DMS53 treated with DMSO at 0.1 percent for 48 hours (cell line): ENCODE results near the gene FILIP1.

Source experiments
- DNase-seq: peaks from one replicate; lab custom pipeline; 2025; ENCODE audit not compliant: unreplicated experiment; lab: John Stamatoyannopoulos, UW

Gene FILIP1

DNA sequence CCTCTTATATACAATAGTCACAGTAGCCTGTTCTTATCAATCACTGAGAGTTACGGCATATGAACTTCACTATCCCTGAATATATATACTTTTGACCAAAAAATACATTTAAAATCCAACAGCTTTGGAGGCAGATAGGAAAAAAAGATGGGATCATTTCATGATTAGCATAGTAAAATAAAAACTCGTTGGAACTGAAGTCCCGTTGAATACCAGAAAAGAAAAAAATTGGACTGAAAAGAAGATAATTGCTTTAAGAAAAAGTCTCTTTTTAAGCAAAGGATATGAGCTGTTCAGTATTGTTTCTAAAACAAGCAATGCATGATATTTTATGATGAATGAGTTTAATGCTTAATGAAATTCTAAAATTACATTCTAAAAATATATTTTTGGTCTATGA is 4.4 kb upstream of the FILIP1 start:
- DNase-seq: no peak

DNA sequence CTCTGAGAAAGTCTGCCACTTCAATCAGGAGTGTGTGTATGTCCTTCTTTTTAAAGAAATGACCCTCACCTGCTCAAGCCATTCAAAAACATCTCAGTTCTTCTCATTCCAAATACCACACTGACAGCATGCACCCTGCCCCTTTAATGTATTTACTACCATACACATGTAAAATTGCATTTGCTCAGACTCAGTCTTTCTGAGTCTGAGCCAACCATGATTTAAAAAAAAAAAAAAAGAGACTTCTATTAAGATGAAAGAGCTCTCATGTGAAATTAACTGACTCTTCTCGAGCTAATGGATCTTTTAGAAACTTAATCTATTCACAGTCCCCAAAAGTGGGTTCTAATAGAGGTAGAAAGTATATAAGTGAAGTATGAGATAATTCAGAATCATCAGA is 1.4 kb upstream of the FILIP1 start:
- no peak for DNase-seq

DNA sequence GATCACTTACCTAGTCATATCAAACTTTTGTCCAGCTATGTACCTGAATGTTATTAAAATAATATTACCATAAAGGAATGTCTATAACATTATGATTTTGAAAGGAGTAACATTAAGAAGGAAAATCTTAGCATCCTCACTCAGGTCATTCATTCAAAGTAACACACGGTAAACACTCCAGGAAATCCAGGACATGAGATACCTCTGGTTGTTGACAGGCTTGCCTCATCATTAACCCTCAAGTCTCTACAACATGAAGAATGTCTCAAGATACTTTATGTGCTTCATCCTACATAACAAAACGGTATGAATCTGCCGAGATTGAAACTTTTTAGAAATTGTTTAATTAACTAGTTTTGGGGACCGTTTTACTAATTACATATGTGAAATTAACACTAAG is 690 bp upstream of the FILIP1 start:
- no peak for DNase-seq

DNA sequence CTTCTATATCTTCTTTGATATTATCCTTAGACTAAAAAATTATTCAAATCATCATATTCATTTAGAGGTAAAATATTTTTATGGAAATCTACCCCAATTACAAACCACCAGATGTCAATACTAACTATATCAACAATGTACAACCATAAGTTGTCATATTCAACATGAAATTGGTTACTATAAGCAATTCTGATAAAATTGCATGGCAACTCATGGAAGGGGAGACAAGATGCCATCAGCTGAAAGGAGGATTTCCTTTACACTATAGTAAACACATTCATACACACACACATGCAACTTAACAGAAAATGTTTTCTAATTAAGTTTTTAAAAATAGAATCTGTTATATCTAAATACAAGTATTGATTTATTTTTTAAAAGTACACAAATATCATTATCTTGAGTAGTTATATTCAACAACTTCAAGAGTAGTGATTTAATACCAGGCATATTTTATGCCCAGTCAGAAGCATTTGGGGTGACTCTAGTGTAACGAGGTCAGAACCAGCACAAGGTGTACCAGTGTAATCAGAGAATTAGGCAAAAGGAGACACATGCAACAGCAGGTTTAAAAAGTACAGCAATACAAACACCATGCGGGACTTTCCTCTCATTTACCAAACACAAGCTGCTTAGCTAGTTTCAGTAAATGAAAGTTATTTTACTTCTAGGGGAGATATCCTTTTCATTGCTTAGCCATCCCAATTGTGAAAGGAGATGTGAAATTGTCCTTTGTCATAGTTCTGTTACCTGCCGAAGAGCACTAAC is 1.0 kb downstream of the FILIP1 start:
- DNase-seq: no peak

DNA sequence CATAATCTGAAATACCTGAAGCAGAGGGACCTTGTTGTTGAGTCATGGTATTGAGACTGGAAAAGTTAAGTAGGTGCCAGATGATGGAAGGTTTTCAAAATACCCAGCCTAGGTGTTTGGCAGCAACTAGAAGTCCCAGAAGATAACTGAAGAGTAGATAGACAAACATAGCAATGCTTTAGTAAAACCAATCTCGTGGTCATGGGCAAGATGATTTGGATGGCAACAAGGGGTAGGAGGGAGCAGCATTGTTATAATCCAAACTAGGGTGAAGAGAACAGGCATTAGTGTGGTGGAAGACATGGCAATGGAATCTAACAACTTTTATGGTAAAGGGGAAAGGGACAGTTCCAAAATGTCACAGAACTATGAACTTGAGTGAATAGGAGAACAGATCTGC is 2.3 kb downstream of the FILIP1 start:
- no peak for DNase-seq

DNA sequence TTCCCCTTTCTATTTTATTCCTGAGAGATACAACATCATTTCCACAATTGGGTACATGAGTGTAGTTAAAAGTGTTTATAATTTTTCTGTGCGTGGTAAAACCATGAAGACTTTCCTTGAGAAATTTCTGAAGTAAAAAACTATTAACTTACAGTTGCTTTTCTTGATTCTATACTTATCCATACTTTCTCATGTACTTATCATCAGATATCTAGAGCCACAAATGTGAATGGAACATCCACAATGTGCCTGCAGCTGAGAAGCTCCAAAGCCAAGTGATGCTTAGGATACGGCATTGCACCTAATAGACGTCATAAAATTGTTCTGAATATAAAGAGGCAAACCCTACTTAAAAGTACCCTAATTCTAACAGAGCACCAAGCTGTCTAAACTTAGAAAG is 2.9 kb downstream of the FILIP1 start:
- no peak for DNase-seq

DNA sequence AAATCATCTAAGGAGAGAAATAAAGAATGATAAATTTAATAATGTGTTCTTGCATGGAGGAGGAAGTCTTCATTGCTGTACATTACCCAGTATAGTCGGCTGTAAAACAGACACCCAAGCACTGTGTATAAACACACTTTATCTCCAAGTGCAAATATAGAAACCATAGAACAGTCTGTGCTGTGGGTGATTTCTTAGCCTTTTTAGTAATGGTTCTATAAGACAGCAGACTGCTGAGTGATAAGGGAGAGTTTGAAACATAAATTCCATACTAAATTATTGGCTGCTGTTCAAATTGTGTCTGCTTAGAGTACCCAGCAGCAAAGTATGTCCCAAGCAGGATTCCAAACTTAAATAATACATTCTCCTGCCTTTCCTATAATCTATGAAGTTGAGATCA is 4.6 kb downstream of the FILIP1 start:
- DNase-seq: no peak

DNA sequence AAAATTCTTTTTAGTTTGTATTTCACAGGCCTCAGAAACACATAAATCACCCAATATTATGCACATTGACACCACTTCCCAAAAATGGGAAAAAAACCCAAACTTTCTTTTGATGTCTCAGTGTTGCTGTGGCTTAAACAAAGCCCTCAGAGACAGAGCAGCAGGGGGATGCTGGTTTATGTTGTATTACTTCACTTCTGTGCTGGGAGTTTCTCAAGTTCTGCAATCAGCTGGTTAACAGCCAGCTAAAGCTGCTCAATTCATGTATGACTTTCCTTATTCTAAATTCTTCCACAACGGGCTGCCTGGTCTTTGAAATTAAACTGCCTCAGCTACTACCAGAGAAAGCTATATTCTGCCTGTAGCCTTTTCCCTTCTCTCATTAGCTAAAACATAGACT is 5.6 kb downstream of the FILIP1 start:
- no peak for DNase-seq

DNA sequence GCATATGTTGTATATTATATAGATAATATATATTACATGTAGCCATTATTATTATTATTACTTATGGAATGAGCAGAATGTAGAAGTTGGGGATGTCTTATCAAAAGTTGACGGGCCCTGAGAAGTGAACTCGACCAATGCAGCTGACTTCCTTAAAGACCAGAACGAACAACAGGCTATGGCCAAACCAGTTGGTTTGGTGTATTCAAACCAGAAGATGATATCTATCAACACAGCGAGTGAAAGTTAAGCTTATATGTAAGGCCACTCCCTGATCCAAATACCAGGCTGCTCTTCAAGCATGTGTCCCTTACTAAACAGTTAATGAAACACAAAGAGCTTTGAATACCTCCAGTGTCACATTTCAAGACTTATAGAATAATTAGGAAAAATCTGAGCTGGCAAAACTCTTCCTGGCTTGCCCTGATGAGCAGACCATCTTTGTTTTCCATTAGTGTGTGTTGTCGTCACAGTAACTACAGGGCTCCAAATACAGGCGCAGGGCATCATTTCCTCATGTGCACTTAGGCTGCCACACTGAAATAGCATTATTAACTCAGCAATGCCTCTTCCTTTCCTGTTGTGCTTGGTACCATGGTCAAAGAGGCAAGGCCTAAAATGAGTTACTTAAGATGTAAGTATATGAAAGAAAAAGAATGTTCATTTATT is 6.6 kb downstream of the FILIP1 start:
- DNase-seq: no peak

DNA sequence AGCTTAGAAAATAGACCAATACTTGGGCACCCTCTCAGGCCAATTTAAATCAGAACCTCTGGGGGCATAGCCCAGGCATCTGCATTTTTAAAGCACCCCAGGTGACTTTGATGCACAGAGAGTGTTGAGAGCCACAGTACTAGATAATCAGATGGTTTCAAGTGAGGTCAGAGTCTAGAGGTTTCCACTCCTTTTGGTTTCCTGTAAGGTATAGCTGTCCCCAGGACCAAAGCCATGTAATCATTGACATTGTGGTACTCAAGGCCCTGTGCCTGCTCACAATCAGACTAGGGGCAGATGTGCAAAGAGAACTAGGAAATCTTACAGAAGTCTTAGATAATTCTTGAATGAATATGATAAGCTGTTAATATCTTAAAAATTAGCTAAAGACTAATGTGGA is 9.1 kb downstream of the FILIP1 start:
- no peak for DNase-seq

DNA sequence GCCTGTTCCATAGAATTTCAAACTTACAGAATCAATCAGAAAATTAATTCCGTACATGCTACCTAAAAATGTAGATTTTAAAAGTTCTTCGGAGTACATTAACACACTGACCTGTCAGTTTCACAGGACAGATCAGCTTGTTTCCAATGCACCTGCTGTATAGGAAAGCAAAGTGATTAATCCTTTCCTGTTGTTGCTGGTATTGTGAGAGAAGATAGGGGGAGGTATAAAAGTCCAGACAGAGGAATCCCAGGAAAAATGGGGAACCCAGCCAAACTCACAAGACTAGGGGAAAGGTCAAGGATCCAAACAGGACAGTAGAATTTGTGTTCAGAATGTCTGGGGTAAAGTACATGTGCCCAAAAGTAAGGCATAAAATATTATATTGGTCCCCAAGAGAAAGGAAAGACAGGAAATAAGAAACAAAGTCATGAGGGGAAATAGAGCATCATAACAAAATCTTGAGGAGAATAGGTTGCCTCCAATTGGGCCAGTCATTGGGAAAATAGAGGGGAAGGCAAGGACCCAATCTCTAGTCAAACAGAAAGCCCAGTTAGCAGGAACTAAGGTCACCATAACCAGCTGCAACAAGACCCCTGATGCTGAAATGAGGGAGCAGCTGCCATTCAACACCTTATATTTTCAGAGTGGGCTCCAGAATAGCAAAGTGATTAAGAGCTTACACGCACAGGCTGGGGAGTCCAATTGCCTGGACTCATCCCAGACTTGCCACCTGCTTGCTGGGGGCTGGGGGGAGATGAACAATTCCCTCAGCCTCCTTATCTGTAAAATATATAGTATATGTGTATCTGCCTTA is 10.3 kb downstream of the FILIP1 start:
- DNase-seq: no peak

DNA sequence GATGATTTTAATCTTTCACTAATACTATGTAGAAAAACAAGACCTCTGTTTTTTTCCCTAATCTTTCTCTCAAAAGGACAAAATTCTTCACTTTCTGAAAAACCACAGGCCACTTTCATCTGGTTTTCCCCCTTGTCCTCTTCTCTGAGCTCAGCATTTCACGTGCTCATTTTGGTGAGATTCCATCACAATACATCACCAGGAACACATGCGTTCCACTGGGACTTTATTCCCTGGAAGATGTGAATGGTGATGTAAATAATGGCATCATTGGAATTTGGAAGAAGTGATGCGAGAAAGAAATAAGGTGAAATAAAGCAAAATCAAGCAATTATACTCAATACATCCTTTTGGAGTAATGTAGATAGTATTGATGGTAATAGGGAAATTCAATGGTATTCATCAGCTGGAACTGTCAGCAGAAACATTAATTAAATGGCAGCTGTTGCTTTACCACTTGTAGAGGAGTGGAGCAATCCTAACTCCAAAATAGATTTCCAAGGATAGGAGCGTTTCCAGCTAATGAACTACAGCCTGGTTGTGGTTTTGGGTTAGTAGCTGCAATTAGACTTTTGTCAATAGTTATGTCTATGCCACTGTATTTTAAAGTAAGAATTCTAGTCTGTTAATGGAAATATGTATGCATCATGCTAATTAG is 11.5 kb downstream of the FILIP1 start:
- no peak for DNase-seq

DNA sequence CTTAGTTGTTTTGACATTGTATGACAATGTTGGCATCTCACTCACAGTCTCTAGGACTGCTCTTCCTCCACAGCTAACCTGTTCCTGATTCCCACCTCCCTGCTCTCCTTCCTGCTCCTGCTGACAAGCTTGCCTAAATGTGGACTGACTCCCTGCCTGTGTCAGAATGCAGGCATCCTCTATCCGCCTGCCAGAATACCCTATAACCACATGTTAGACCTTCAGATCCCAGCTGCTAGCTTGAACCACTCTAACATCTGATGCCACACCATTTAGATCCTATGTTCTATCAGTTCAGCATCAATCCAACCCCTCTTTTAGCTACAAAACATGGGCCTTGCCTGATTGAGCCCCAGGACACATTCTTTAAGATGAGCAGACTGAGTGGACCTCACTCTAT is 12.2 kb downstream of the FILIP1 start:
- DNase-seq: no peak

DNA sequence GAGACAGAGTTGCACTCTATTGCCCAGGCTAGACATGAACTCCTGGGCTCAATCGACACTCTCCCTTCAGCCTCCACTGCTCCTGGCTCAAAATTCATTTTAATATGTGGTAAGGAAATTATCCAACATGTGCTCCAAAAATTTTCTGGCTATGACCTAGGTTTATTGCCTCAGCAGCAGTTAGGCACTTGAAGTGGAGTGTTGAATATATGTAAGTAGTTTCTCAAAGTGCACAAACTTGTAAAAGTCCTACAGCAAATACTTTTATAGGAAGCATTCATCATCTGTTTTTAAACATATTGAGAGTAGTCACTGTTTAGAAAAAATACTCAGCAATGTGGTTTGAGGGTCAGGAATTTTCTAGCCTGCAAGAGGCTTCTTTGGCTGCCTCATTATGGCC is 13.2 kb downstream of the FILIP1 start:
- DNase-seq: no peak

DNA sequence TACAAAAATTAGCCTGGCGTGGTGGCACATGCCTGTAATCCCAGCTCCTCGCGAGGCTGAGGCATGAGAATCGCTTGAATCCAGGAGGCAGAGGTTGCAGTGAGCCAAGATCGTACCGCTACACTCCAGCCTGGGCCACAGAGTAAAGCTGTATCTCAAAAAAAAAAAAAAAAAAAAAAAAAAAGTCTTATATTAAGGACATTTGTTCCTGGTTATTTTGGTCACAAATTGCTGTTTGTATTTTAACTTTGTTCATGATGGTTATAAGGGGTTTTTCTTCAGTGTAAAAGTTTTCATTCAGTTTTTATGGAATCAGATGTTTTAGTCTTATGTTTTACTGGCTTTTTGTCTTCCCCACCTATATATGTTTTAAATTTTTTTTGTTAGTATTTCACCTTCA is 13.9 kb downstream of the FILIP1 start:
- no peak for DNase-seq

DNA sequence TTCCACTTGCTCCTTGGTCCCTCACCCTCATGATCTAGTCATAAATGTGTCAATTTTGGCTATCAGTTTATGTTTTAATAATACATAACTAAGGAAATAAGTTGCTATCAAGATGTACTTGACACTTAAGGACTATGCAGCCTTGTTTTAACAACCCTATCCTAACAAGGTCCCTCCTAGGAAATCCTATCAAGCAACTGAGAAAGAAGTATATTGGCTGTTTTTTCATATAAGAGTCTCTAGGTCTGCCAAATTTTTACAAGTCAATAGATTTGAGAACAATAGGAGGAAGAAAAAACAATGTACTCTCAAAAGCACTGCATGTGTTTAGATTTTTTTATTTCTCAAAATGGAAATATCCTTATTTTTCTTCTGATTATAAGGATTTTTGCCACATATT is 14.7 kb downstream of the FILIP1 start:
- no peak for DNase-seq

DNA sequence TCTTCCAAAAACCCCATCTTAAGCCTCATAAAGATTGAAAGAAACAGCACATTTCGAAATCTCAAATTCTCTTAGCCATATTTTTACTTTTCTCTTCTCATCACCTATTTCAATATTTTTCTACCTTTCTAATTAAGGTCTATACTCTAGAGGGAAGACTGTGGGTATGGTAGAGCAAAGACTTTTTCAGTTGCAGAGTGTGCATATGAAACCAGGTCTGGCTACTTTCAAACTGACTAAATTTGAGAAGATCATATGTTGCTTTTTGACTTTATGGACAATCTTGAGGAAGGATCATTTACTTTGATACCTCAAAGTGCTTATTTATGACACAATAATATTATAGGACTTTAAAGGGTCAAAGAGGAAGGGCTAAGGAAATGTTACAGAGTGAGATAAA is 20.7 kb downstream of the FILIP1 start:
- no peak for DNase-seq

DNA sequence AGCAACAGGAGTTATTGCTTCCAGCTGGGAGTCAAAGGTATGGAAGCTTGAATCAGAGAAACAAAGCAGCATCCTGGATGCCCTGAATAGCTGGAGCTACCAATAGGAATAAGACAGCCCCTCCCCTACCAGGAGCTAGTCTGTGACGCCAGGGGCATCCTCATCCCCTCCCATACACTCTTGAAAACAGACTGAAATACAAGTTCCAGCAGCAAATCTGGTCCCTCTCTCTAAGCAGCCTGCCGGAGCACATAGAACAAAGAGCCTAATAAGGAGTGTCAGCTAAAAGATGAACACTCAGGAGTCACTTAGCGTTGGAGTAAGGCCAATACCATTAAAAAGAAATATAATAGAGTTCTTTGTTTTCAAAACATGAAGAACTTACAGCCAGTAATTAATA is 25.6 kb downstream of the FILIP1 start:
- no peak for DNase-seq

DNA sequence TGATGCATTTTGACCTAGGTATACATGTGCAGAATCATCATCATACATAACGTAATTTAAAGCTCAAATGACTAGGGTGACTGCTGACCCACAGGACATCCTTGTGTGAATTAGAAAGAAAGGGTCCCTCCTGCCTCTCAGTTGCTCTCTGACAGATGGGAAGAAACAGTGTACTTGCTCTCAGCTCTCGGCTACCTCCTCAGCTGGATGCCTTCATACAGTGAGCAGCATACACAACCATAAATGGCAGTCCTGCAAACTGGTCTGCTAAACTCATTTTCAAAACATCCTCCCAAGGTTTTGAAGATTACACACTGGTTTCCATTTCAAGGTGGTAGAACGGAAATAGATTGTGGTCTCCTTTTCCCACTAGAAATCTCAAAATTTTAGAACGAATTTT is 26.3 kb downstream of the FILIP1 start:
- no peak for DNase-seq

DNA sequence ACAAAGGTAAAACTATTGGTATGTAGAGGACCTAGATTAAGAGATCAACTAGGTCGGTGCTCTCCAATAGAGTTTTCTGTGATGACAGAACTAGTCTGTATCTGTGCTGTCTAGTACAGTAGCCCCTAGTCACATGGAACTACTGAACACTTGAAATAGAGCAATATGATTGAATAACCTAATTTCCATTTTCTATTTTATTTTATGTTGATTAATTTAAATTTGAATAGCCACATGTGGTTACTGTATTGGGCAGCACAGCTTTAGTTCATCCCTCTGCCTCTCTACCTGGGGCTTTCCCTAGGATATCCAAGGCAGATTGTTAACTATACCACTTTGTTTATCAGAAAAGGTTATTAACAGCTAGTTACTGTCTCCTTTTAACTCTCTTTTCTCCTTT is 27.0 kb downstream of the FILIP1 start:
- DNase-seq: no peak

DNA sequence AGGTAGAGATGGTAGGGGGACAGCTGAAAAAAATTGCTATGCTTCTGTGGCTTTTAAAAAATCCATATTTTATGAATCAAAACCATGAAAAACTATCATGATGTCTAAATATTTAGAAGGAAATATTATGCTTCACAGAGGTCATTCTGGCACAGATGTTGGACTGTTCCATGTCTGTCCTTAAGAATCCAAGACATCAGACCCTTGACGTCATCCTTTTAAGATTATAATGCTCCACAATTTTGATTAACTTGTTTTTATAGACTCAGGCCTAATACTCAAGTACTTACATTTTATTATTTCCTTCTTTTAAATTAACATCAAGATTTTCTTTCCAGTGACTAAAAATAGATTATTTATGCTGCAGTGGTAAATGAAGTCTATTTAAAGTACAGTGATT is 29.7 kb downstream of the FILIP1 start:
- no peak for DNase-seq

DNA sequence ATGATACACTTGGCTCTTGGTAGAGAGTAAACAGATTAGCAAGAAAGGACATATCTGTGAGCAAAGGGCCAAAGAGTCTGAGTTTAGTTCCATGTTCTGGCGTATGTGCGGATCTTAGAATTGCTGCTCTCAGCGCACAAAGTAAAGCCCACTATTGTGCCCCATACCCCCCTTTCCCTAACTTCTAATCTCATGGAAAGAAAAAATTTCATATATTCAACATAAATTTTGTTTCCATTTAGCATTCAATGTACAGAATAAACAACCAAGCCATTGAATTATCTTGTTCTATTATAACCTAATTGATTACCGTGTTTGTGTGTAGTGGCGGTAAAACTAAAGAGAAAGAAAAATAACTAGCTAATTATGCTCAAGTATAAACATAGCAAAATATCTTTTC is 30.5 kb downstream of the FILIP1 start:
- no peak for DNase-seq
